Measurements from ENCODE around the gene CPD.
"Not testable (repeated sequence)": the region's sequence is repeated elsewhere in the genome, so short reads cannot be mapped to it uniquely, and the experiment has no call there.

Gene CPD

DNA sequence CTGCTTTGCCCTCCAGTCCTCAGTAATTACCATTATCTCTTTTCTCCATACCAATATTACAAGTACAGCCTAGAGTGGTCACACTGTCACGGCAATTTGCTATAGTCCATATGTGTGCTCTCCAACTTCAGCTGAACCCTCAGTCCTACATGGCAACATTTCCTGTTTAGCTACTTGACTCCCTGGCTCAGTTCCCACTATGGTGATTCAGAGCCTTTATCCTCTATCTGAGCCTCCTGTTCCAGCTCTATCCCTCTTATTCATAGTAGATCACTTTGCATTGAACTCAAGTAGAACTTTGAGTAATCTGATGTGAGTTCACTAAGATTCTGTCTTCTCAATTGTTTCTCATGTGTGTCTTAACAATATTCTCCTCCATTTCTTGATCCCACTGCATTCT lies 54.8 kb downstream of the CPD start:
- Histone ChIP-seq H3K9ac (ENCODE audit: low read length) (no peak overlapping the region), H4K20me1 (ENCODE audit: insufficient read depth, low read length) (no peaks in the 10 kb centered on the region), H3K4me1 (ENCODE audit: low read length) (no peaks in the 10 kb centered on the region), H3K79me2 (ENCODE audit: low read length) (no peaks in the 10 kb centered on the region), H3K4me2 (ENCODE audit: low read length) (no peak overlapping the region), H3K27ac (ENCODE audit: low read length) (no peak overlapping the region), H3K9me3 (ENCODE audit: insufficient read depth, low read length) (no peaks in the 10 kb centered on the region), H3K4me3 (ENCODE audit: low read length) (no peak overlapping the region), H3K36me3 (replicated peaks; ENCODE audit: low read depth, low read length) (peaks cover 4% of the 10 kb centered on the region), H3K27me3 (ENCODE audit: low read depth, low read length) (no peaks in the 10 kb centered on the region), H2AFZ (ENCODE audit: low read depth, low read length) (no peak overlapping the region)
- no peak for TF ChIP-seq EZH2phosphoT487 (IDR thresholded peaks at IDR 0.05; ENCODE audit: low read depth)
- TF ChIP-seq, protein P1, sequence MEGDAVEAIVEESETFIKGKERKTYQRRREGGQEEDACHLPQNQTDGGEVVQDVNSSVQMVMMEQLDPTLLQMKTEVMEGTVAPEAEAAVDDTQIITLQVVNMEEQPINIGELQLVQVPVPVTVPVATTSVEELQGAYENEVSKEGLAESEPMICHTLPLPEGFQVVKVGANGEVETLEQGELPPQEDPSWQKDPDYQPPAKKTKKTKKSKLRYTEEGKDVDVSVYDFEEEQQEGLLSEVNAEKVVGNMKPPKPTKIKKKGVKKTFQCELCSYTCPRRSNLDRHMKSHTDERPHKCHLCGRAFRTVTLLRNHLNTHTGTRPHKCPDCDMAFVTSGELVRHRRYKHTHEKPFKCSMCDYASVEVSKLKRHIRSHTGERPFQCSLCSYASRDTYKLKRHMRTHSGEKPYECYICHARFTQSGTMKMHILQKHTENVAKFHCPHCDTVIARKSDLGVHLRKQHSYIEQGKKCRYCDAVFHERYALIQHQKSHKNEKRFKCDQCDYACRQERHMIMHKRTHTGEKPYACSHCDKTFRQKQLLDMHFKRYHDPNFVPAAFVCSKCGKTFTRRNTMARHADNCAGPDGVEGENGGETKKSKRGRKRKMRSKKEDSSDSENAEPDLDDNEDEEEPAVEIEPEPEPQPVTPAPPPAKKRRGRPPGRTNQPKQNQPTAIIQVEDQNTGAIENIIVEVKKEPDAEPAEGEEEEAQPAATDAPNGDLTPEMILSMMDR (IDR thresholded peaks at IDR 0.05; ENCODE audit: low read depth, low read length), result no peak

DNA sequence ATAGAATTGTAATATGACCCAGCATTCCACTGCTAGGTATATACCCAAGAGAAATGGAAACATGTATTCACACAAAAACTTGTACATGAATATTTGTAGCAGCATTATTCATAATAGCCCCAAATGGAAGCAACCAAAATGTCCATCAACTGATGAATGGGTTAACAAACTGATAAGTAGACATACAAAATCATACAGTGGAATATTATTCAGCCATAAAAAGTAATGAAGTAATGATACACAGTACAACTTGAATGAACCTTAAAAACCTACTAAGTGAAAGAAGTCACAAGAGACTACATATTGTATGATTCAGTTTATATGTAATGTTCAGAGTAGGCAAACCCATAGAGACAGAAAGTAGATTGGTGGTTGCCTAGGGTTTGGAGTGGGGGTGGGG lies 58.0 kb downstream of the CPD start:
- Histone ChIP-seq H4K20me1 (ENCODE audit: insufficient read depth, low read length) (no peaks in the 10 kb centered on the region), H3K27ac (ENCODE audit: low read length) (no peak overlapping the region), H3K4me1 (ENCODE audit: low read length) (no peaks in the 10 kb centered on the region), H3K79me2 (ENCODE audit: low read length) (no peaks in the 10 kb centered on the region), H3K4me3 (ENCODE audit: low read length) (no peak overlapping the region), H3K27me3 (ENCODE audit: low read depth, low read length) (no peaks in the 10 kb centered on the region), H3K36me3 (replicated peaks; ENCODE audit: low read depth, low read length) (peaks cover 4% of the 10 kb centered on the region), H3K4me2 (ENCODE audit: low read length) (no peak overlapping the region), H3K9me3 (ENCODE audit: insufficient read depth, low read length) (no peaks in the 10 kb centered on the region), H2AFZ (ENCODE audit: low read depth, low read length) (no peak overlapping the region), H3K9ac (ENCODE audit: low read length) (no peak overlapping the region)
- TF ChIP-seq EZH2phosphoT487 (IDR thresholded peaks at IDR 0.05; ENCODE audit: low read depth), result no peak
- TF ChIP-seq, protein P1 (IDR thresholded peaks at IDR 0.05; ENCODE audit: low read depth, low read length), result no peak

DNA sequence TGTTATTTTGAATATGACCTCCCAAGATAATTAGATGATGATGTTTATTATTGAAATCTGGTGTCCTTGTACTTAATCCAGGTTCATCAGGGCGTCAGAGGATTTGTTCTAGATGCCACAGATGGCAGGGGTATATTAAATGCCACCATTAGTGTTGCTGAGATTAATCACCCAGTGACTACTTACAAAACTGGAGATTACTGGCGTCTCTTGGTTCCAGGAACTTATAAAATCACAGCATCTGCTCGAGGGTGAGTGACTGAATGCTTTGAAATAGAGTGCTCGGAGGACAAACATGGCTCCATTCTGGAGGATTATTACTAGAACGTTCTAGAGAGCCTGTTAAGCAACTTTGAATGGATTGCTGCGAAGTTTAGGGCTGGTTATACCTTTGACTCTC lies 65.0 kb downstream of the CPD start:
- no peak overlapping the region for H2AFZ ChIP-seq (ENCODE audit: low read depth, low read length)
- no peak overlapping the region for H3K4me2 ChIP-seq (ENCODE audit: low read length)
- no peaks in the 10 kb centered on the region for H3K9me3 ChIP-seq (ENCODE audit: insufficient read depth, low read length)
- no peak overlapping the region for H3K27ac ChIP-seq (ENCODE audit: low read length)
- H3K4me3 ChIP-seq (ENCODE audit: low read length), result no peak overlapping the region
- no peak for TF ChIP-seq EZH2phosphoT487 (IDR thresholded peaks at IDR 0.05; ENCODE audit: low read depth)
- TF ChIP-seq, protein P1 (IDR thresholded peaks at IDR 0.05; ENCODE audit: low read depth, low read length), result no peak
- no peaks in the 10 kb centered on the region for H3K79me2 ChIP-seq (ENCODE audit: low read length)
- H4K20me1 ChIP-seq (ENCODE audit: insufficient read depth, low read length), result no peaks in the 10 kb centered on the region
- no peak overlapping the region for H3K9ac ChIP-seq (ENCODE audit: low read length)
- no peaks in the 10 kb centered on the region for H3K27me3 ChIP-seq (ENCODE audit: low read depth, low read length)
- H3K4me1 ChIP-seq (ENCODE audit: low read length), result no peaks in the 10 kb centered on the region
- peaks cover 3% of the 10 kb centered on the region for H3K36me3 ChIP-seq (replicated peaks; ENCODE audit: low read depth, low read length)

DNA sequence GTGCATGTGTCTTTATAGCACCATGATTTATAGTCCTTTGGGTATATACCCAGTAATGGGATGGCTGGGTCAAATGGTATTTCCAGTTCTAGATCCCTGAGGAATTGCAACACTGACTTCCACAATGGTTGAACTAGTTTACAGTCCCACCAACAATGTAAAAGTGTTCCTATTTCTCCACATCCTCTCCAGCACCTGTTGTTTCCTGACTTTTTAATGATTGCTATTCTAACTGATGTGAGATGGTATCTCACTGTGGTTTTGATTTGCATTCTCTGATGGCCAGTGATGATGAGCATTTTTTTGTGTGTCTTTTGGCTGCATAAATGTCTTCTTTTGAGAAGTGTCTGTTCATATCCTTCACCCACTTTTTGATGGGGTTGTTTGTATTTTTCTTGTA lies 67.9 kb downstream of the CPD start:
- not testable (repeated sequence) for H3K27ac ChIP-seq (ENCODE audit: low read length); H3K4me2 ChIP-seq (ENCODE audit: low read length); H3K9ac ChIP-seq (ENCODE audit: low read length); H2AFZ ChIP-seq (ENCODE audit: low read depth, low read length); H3K36me3 ChIP-seq (replicated peaks; ENCODE audit: low read depth, low read length); H4K20me1 ChIP-seq (ENCODE audit: insufficient read depth, low read length); H3K79me2 ChIP-seq (ENCODE audit: low read length); H3K9me3 ChIP-seq (ENCODE audit: insufficient read depth, low read length); H3K4me3 ChIP-seq (ENCODE audit: low read length); H3K4me1 ChIP-seq (ENCODE audit: low read length); H3K27me3 ChIP-seq (ENCODE audit: low read depth, low read length)

DNA sequence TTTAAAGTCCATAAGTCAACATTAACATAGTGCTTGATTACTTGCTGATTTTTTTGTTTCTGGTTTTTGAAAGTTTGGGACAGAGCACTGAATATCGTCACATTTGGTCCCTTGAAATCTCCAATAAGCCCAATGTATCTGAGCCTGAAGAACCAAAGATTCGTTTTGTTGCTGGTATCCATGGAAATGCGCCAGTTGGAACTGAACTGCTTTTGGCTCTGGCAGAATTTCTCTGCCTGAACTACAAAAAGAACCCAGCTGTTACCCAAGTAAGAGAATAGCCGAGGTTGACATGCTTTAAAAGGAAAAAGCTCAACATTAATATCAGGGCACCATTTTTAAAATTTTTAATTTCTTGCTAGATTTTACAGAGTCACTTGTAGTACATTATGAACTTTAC lies 70.8 kb downstream of the CPD start:
- Histone ChIP-seq H3K4me1 (ENCODE audit: low read length) (0 out of 2 replicates have a peak, but pooled peaks cover under 1% of the 10 kb centered on the region), H3K9ac (ENCODE audit: low read length) (no peak overlapping the region), H3K79me2 (ENCODE audit: low read length) (no peaks in the 10 kb centered on the region), H3K9me3 (ENCODE audit: insufficient read depth, low read length) (no peaks in the 10 kb centered on the region), H4K20me1 (ENCODE audit: insufficient read depth, low read length) (no peaks in the 10 kb centered on the region), H2AFZ (ENCODE audit: low read depth, low read length) (no peak overlapping the region), H3K27ac (ENCODE audit: low read length) (no peak overlapping the region), H3K36me3 (replicated peaks; ENCODE audit: low read depth, low read length) (peaks cover 3% of the 10 kb centered on the region), H3K27me3 (ENCODE audit: low read depth, low read length) (no peaks in the 10 kb centered on the region), H3K4me3 (ENCODE audit: low read length) (no peak overlapping the region), H3K4me2 (ENCODE audit: low read length) (no peak overlapping the region)
- TF ChIP-seq, protein P1 (IDR thresholded peaks at IDR 0.05; ENCODE audit: low read depth, low read length), result no peak
- TF ChIP-seq EZH2phosphoT487 (IDR thresholded peaks at IDR 0.05; ENCODE audit: low read depth), result no peak

Measured in OCI-LY3 (cell line).